Measurements from ENCODE around the gene POFUT2.

POFUT2 gene

DNA sequence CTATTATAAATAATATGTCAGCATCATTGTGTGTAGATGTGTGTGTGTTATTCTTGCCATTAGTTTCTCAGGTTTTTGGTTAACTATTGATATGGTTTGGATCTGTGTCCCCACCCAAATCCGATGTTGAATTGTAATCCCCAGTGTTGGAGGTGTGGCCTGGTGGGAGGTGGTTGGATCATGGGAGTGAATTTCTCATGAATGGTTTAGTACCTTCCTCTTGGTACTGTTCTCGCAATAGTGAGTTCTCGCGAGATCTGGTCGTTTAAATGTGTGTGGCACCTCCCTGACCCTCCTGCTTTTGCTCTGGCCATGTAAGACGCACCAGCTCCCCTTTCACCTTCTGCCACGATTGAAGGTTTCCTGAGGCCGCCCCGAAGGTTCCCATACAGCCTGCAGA lies 9.6 kb upstream of the POFUT2 start:
- DNase-seq: no peak

GRCh38 chr21:45296638-45297037 lies 8.9 kb upstream of the POFUT2 start:
- no peak for DNase-seq

GRCh38 chr21:45295576-45296365 lies 8.1 kb upstream of the POFUT2 start:
- peak; percentile 73 for DNase-seq

DNA sequence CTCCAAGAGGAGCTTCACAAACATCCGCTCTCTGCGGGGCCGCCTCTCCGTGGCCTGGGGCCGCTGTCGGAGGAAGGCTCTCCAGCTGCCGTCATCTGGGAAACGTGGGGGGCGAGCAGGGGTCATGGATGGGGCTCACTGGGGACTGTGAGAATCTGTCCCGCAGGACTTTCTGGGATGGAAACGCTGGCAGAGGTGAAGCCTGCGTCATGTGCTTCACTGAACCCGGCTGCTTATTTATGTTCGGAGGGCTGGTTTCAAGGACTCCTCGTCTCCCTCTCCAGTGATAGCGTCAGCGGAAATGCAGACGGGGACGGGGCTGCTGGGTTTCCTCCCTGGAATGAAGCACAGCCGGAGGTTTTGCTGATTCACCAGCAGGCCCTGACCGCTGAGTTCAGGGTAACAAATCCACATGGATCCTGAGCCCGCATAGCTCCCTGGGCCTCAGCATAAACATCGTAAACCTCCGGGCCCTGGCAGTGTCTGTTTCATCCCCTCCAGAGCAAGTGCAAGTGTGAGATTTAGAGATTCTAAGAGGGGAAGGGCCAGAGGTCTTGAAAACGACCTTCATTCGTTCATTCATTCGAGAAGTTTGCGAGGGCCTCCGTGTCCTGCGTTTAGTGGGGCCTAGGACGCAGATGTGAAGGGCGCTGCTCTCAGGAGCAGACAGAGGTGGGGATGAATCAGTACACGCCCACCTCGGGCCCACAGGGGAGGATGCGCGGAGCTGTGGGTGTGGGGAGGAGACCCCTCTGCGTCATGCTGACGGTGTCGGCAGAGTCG lies 7.0 kb upstream of the POFUT2 start:
- DNase-seq: peak; percentile 98

GRCh38 chr21:45293726-45294401 lies 6.2 kb upstream of the POFUT2 start:
- no peak for DNase-seq

DNA sequence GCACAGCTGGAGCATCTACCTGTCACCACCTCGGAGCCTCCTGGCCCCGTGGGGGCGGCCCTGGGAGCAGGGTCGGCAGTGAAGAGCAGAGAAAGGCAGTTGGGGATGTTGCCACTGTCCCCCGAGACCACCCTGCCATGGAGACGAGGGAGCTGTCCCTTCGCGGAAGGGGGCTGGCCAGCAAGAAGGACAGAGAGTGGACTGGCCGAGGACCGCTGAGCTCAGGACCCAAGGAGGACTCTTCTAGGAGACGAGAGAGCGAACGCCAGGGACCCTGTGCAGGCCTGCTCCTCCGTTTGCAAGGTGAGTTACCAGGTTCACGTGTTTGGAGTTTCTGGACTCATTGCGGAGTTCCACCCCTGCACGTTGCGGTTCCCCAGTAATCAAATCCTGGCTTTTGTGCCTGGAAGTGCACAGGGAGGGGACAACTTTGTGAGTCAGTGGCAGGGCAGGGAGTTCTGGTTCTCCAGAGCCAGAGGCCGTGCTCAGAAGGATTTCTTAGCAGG lies 5.6 kb upstream of the POFUT2 start:
- no peak for DNase-seq

- DNase-seq: peak; percentile 88
Observed at GRCh38 chr21:45292399-45293219, 4.9 kb upstream of the POFUT2 start.

- DNase-seq: no peak
Observed at GRCh38 chr21:45291613-45292398, 4.1 kb upstream of the POFUT2 start.

DNA sequence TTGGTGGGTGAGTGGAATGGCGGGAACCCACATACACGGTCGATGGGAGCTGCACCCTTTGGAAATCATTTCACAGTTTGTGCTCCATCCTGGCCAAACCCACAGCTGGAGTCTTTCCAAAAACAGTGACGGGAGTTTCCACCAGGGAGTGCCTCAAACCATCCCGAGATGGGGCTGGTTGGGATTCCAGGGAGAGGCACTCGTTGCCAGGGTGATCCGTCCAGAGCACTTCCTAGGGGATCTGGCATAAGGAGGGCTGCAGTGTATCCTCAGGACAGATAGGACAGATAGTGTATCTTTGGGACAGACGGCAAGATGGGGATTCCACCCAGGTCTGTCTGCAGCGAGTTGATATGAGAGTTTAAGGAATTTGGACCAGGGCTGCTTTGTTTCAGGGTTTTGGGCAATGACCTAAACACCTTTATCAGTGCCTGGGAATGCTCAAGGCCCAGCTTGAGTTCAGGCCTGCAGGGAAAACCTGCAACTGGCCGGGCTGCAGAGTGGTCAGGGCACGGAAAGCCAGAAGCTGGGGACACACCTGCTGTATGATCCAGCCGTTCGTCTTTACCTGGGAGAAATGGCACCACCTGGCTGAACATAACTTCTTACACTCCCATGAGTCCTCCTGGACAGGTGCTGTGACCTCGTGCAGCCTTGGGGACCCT lies 3.4 kb upstream of the POFUT2 start:
- DNase-seq: peak; percentile 63

- peak; percentile 20 for DNase-seq
Observed at GRCh38 chr21:45289655-45290515, 2.2 kb upstream of the POFUT2 start.

DNA sequence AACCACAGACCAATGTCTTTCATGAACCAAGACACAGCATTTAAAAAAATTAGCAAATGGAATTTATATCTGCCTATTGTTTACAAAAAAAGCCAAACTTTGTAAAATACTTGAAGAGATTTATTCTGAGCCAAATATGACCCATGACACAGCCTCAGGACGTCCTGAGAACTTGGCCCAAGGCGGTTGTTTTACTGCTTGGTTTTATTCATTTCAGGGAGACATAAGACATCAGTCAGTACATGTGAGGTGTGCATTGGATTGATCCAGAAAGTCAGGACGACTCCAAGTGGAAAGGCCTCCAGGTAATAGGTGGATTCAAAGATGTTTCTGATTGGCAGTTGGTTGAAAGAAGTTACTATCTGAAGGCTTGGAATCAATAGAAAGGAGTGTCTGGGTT lies 1.4 kb upstream of the POFUT2 start:
- no peak for DNase-seq

DNA sequence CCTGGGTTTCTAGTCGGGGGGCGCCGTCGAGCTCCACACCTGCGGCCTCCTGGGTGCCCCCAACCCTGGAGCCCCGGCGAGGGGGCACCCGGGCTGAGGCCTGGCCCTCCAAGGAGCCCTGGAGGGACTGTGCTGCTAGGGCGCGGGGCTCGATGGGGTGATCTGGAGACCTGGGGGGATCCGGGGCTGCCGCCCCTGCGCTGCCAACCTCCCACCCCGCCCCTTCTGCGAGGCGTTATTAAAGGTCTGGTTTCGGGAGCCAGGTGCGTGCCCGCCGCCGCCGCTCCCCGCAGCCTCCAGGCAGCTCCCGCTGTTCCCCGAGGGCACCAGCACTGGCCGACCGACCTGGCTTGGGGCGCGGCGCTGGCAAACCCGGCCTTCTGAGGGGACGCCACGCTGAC lies 746 bp upstream of the POFUT2 start:
- no peak for DNase-seq

- no peak for DNase-seq
Observed at GRCh38 chr21:45286671-45287437, 841 bp downstream of the POFUT2 start.

GRCh38 chr21:45285266-45285931 lies 2.3 kb downstream of the POFUT2 start:
- no peak for DNase-seq

DNA sequence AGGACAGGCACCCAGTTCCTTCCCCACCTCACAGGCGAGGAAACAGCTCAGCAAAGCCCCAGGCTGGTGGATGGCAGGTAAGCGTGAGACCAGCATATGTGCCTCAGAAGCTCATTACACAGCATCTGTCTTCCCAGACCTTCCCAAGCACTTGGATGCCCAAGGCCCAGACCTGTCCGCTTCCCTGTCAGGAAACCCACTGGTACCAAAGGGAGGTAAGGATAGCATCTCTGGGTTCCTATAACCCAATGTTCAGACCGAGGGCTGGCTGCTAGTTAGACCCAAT lies 3.3 kb downstream of the POFUT2 start:
- DNase-seq: no peak

- DNase-seq: no peak
Observed at GRCh38 chr21:45283611-45284455, 3.9 kb downstream of the POFUT2 start.

GRCh38 chr21:45283035-45283610 lies 4.6 kb downstream of the POFUT2 start:
- no peak for DNase-seq
